Measurements from ENCODE around the gene KCNAB1.

DNA sequence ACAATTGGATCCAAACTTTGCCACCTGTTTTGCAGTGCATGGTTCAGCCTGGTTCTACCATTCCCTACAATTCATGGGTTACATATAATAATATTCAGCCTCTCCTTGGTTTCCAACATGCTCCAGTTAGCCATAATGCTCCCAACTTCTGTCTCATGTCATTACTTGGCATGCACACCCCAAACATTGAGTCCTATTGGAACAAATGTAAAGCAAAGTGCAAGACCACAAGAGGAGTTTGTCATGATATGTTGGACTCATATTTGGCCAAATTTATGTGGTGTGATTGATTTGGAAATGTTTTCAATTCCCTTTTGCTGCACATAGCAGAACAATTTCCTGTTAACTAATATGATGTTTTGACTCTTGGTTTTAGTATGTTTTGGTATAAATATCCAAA, 50.2 kb downstream of the KCNAB1 start:
- no peak for TF ChIP-seq BHLHE40 (IDR thresholded peaks at IDR 0.05; ENCODE audit: borderline replicate concordance)
- TF ChIP-seq SP1 (IDR thresholded peaks at IDR 0.05): no peak
- no peak for TF ChIP-seq HDGF (IDR thresholded peaks at IDR 0.05; ENCODE audit: borderline replicate concordance)
- TF ChIP-seq CTBP1 (IDR thresholded peaks at IDR 0.05; ENCODE audit: borderline replicate concordance): no peak
- no peak for TF ChIP-seq ELF4 (IDR thresholded peaks at IDR 0.05)
- no peak for TF ChIP-seq NFRKB (IDR thresholded peaks at IDR 0.05)
- TF ChIP-seq ARNT (IDR thresholded peaks at IDR 0.05): no peak
- no peak for TF ChIP-seq TARDBP (IDR thresholded peaks at IDR 0.05)
- no peak for TF ChIP-seq FOXA1 (IDR thresholded peaks at IDR 0.05)
- TF ChIP-seq FOXM1 (IDR thresholded peaks at IDR 0.05; ENCODE audit: borderline replicate concordance): no peak
- TF ChIP-seq SUZ12 (IDR thresholded peaks at IDR 0.05): no peak

Data from HEK293T (cell line).